Esophagus squamous epithelium (tissue), 5 donors: ENCODE measurements around the gene CNN1. TPM values are rescaled to one million over a fixed set of nuclear protein-coding genes. Genes with fewer than 3 reads are reported as not detected.

Source experiments
- DNase-seq: peaks from one replicate; lab custom pipeline; 2025; lab: John Stamatoyannopoulos, UW
- H3K27ac ChIP-seq, 4 donors: fragments of 200-600 bp; sonication (generic); one replicate each; pipeline ENCODE4 v1.5.1; 2016 to 2019; ENCODE audit warnings: mild to moderate bottlenecking in 1 of 4
- H3K27me3 ChIP-seq, 4 donors: fragments of 200-600 bp; sonication (generic); 1 replicate in 3 of 4; 2 replicates in 1 of 4; pipeline versions ENCODE4 v1.5.1 to v1.6.0; 2017 to 2021; ENCODE audit warnings: antibody characterized with exemption in 1 of 4
- H3K36me3 ChIP-seq, 3 donors: fragments of 200-600 bp; sonication (generic); one replicate each; pipeline ENCODE4 v1.5.1; 2016 to 2019
- H3K4me1 ChIP-seq, 3 donors: fragments of 200-600 bp; sonication (generic); one replicate each; pipeline ENCODE4 v1.5.1; 2017 to 2019
- H3K4me3 ChIP-seq, 4 donors: fragments of 200-600 bp; sonication (generic); 1 replicate in 3 of 4; 2 replicates in 1 of 4; pipeline ENCODE4 v1.5.1; 2016 to 2019; ENCODE audit warnings: mild to moderate bottlenecking in 2 of 4, moderate library complexity in 1 of 4
- H3K9me3 ChIP-seq, 3 donors: fragments of 200-600 bp; sonication (generic); one replicate each; pipeline ENCODE4 v1.5.1; 2016 to 2019
- POLR2A ChIP-seq, 4 donors: fragments of 450-650 bp; IDR thresholded peaks; one replicate each; pipeline ENCODE4 v1.6.1; 2017; ENCODE audit warnings: antibody characterized with exemption in 4 of 4, mild to moderate bottlenecking in 4 of 4, moderate library complexity in 3 of 4
- WGBS, 2 donors: methylation state at CpG; one replicate each; pipeline ENCODE4 v1.1.5; 2018; 5-methylcytosine and 5-hydroxymethylcytosine counted together
- intact Hi-C: fragments of 100-400 bp; cut with DNase I; formaldehyde crosslinking; loops from one replicate; pipeline ENCODE4 v1.15.0; 2022
- total RNA-seq, 4 donors: library from RNA; depleted of rRNA; stranded (reverse); fragments of >200 nt; gene quantifications; one replicate each; pipeline ENCODE4 v1.1.0, GENCODE V29; 2016
- TF ChIP-seq, protein P1 (sequence below), 6 experiments: fragments of 450-650 bp in 4 of 6; fragments of 200-600 bp in 2 of 6; sonication (generic) in 2 of 6; IDR thresholded peaks; one replicate each; pipeline ENCODE4 v1.5.1; 2016 to 2019; ENCODE audit warnings: antibody characterized with exemption in 6 of 6, mild to moderate bottlenecking in 4 of 6, moderate library complexity in 4 of 6
- donor health status: DM: yes; HTN: yes; CAD: no.

CNN1 gene
- total RNA-seq, 4 donors from 2014 or later, result 20.4 to 437 (median 45.0) TPM

DNA sequence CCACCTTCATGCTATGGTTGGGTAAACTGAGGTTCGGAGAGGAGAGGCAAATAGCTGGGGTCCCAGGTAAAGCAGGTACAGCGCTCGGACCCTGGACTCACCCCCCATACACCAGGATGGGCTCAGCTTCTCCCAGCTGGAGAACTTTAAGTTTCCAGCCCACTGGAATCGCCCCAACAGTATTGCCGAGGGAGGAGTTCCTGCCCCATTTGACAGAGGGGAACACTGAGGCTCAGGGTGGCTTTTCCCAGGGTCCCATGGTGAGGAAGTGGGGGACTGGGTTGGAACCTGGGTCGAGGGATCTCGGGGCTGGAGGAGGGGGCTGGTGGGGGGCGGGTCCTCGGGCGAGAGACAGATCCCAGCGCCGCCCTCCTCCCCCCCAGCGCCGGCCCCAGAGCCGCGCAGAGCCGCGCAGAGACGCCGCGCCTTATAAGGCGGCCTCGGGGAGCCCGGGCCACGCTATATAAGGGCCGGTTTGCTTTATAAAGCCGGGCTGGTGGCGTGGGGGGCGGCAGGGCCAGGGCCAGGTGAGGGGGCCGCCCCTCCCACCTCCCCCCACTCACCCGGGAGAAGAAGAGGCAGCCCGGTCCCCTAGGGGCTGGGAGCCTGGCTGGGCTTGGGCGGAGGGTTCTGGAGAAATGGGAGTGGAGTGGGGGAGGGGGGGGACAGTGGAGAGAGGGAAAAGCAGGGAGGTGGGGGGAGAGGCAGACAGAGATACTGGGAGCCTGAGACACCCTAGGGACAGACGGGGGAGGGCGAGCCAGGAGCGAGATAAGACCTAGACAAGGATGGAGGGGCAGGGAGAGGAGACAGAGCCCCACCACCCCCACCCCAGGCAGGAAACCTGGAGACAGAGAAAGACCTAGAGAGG is 1.1 kb downstream of the CNN1 start:
- TF ChIP-seq, protein P1, sequence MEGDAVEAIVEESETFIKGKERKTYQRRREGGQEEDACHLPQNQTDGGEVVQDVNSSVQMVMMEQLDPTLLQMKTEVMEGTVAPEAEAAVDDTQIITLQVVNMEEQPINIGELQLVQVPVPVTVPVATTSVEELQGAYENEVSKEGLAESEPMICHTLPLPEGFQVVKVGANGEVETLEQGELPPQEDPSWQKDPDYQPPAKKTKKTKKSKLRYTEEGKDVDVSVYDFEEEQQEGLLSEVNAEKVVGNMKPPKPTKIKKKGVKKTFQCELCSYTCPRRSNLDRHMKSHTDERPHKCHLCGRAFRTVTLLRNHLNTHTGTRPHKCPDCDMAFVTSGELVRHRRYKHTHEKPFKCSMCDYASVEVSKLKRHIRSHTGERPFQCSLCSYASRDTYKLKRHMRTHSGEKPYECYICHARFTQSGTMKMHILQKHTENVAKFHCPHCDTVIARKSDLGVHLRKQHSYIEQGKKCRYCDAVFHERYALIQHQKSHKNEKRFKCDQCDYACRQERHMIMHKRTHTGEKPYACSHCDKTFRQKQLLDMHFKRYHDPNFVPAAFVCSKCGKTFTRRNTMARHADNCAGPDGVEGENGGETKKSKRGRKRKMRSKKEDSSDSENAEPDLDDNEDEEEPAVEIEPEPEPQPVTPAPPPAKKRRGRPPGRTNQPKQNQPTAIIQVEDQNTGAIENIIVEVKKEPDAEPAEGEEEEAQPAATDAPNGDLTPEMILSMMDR (IDR thresholded peaks at IDR 0.05), result no peak
- no peak for TF ChIP-seq POLR2A (IDR thresholded peaks at IDR 0.05)
- no peaks in the 10 kb centered on the region for H3K36me3 ChIP-seq
- peaks cover 5 to 39% (median 18%) of the 10 kb centered on the region in 3 donors for H3K4me1 ChIP-seq
- intact Hi-C loops, result no loop called here
- peak overlapping the region; percentile 72 to 92 (median 88) for H3K27ac ChIP-seq
- H3K27me3 ChIP-seq, result peaks cover 0 to 27% (median 2%) of the 10 kb centered on the region in 4 donors
- 22 to 45% methylated on average over 6 to 13 of the region's 36 CpGs for WGBS, 2 donors
- no peaks in the 10 kb centered on the region for H3K9me3 ChIP-seq
- DNase-seq, result no peak
- peak overlapping the region; percentile 21 to 62 (median 46) for H3K4me3 ChIP-seq

DNA sequence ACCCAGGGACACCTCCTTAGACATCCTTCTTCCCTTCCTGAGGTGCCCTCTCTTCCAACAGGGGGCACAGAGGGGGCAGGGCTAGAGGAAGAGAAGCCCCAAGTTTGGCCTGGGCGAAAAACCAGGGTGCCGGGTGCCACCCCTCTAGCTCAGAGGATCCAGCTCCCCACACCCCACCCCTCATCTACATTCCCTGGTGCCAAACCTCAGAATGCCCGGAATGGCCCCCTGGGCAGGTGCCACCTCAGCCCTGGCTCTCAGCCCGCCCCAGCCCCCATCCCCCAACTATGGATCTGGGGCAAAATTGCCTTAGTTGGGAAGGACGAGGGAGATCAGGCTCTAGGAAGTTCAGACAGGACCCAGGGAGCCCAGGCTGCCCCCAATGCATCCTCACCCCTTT is 2.0 kb downstream of the CNN1 start:
- peak overlapping the region; percentile 72 to 92 (median 88) for H3K27ac ChIP-seq
- intact Hi-C loops, result no loop called here
- no peaks in the 10 kb centered on the region for H3K9me3 ChIP-seq
- peaks cover 5 to 29% (median 13%) of the 10 kb centered on the region in 3 donors for H3K4me1 ChIP-seq
- peaks cover 0 to 27% (median 2%) of the 10 kb centered on the region in 4 donors for H3K27me3 ChIP-seq
- no peaks in the 10 kb centered on the region for H3K36me3 ChIP-seq
- WGBS, 2 donors, result 63 to 82% methylated on average over 2 of the region's 5 CpGs
- DNase-seq, result no peak
- H3K4me3 ChIP-seq, result peak overlapping the region in 3 of 4 donors; percentile 45 to 62 (median 48)
- TF ChIP-seq, protein P1 (IDR thresholded peaks at IDR 0.05), result no peak
- no peak for TF ChIP-seq POLR2A (IDR thresholded peaks at IDR 0.05)

DNA sequence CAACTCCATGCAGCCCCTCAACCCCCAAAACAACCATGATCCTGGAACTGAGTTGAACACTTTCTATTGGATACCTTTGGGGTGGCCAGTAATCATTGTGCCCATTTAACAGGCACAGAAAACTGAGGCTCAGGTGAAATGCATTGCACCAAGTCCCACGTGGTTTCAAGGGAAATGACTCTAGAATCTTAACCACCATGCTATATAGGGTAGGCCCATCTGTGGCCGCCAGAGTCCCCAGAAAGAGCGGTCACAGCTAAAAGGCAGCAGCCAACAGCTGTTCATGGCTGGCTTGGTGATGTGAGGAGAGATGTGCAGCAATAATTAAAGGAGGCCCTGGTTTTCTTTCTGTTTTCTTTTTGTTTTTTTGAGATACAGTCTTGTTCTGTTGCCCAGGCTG is 2.6 kb downstream of the CNN1 start:
- intact Hi-C loops, result no loop called here
- Histone ChIP-seq H3K36me3 (no peaks in the 10 kb centered on the region), H3K27ac (peak overlapping the region in 3 of 4 donors; percentile 86 to 92 (median 89)), H3K4me3 (peak overlapping the region in 3 of 4 donors; percentile 45 to 62 (median 48)), H3K9me3 (no peaks in the 10 kb centered on the region), H3K27me3 (peaks cover 0 to 27% (median 2%) of the 10 kb centered on the region in 4 donors), H3K4me1 (peaks cover 5 to 23% (median 7%) of the 10 kb centered on the region in 3 donors)
- WGBS, 2 donors, result 42 to 68% methylated on average over 3 of the region's 3 CpGs
- TF ChIP-seq, protein P1 (IDR thresholded peaks at IDR 0.05), result no peak
- no peak for TF ChIP-seq POLR2A (IDR thresholded peaks at IDR 0.05)
- DNase-seq, result no peak

DNA sequence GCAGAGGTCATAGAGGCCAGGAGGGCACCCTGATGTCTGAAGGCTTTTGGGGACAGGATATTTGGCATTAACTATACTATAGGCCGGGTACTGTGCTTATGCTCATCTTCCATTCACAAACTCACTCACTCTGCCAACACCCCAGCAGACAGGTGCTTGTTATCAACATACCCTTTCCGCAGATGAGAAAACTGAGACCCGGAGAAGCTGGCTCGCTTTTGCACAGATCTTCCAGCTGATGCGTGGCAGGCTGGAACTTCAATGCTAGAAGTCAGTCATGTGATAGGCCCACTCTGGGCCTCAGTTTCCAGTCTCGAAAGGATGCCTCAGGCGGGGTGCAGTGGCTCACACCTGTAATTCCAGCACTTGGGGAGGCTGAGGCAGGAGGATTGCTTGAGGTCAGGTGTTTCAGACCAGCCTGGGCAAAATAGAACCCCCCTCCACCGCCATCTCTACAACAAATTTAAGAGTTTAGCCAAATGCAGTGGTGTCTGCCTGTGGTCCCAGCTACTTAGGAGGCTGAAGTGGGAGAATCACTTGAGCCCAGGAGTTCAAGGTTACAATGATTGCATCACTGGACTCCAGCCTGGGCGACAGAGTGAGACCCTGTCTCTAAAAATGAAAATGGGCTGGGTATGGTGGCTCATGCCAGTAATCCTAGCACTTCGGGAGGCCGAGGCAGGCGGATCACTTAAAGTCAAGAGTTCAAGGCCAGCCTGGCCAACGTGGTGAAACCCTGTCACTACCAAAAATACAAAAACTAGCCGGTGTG is 9.5 kb downstream of the CNN1 start:
- no peaks in the 10 kb centered on the region for H3K27me3 ChIP-seq
- peaks cover 0 to 23% (median 3%) of the 10 kb centered on the region in 3 donors for H3K36me3 ChIP-seq
- TF ChIP-seq, protein P1 (IDR thresholded peaks at IDR 0.05), result no peak
- no peak for TF ChIP-seq POLR2A (IDR thresholded peaks at IDR 0.05)
- WGBS, 2 donors, result 85 to 89% methylated on average over 12 of the region's 14 CpGs
- no peak overlapping the region for H3K4me3 ChIP-seq
- no peaks in the 10 kb centered on the region for H3K9me3 ChIP-seq
- intact Hi-C loops, result no loop called here
- no peaks in the 10 kb centered on the region for H3K4me1 ChIP-seq
- no peak overlapping the region for H3K27ac ChIP-seq
- no peak for DNase-seq
